Measurements from ENCODE around the gene ZNF581. TPM values are rescaled to one million over a fixed set of nuclear protein-coding genes. Genes with fewer than 3 reads are reported as not detected.

Gene ZNF581
- polyA plus RNA-seq, 1 of the 3 experiments (the other 2 are of a cell fraction) = 24.7 TPM

- peaks cover 24 to 32% of the 10 kb centered on the region in 2 experiments for H3K36me3 ChIP-seq (replicated peaks in 1 of 2; ENCODE audit: control insufficient read depth in 1 of 2, insufficient read depth in 2 of 2, low read length in 1 of 2)
- H3K4me2 ChIP-seq = no peak overlapping the region
- H3K9me3 ChIP-seq = no peaks in the 10 kb centered on the region
- 88% methylated on average over 15 of the region's 15 CpGs for WGBS (ENCODE audit: low lambda C conversion rate)
- POLR2A ChIA-PET = interaction anchor here (0.6 kb wide), 1 partner anchor 25 kb away, joined by 4 read pairs; no protein-coding TSS in a partner anchor
- H3K79me2 ChIP-seq (ENCODE audit: insufficient read depth) = peaks cover 67% of the 10 kb centered on the region
- no peak overlapping the region for H3K9ac ChIP-seq
- no peaks in the 10 kb centered on the region for H3K27me3 ChIP-seq (ENCODE audit: insufficient read depth)
- CTCF ChIA-PET = interaction anchor here (1.6 kb wide), 1 partner anchor 144 kb away, joined by 6 read pairs; no protein-coding TSS in a partner anchor
- no peaks in the 10 kb centered on the region for H3F3A ChIP-seq (replicated peaks; ENCODE audit: insufficient read depth)
- H3K4me3 ChIP-seq (ENCODE audit: low read depth in 2 of 2, low read length in 1 of 2) = no peak overlapping the region
- TF ChIP-seq ELF1 (IDR thresholded peaks at IDR 0.05) = no peak
- TF ChIP-seq USF2 (IDR thresholded peaks at IDR 0.05; ENCODE audit: borderline replicate concordance, low read depth, low read length) = no peak
- TF ChIP-seq USF1 (IDR thresholded peaks at IDR 0.05; ENCODE audit: borderline replicate concordance, low read depth) = no peak
- TF ChIP-seq FOXJ3 (CRISPR knock-in tag; IDR thresholded peaks at IDR 0.05) = no peak
- TF ChIP-seq TAF1 (IDR thresholded peaks at IDR 0.05; ENCODE audit: borderline replicate concordance, low read depth, low read length) = no peak
- peaks cover 53% of the 10 kb centered on the region for H4K20me1 ChIP-seq (ENCODE audit: insufficient read depth)
- H3K9me2 ChIP-seq = no peaks in the 10 kb centered on the region
- no peak overlapping the region for H2AFZ ChIP-seq (ENCODE audit: low read depth)
- no peak overlapping the region for H3K27ac ChIP-seq (ENCODE audit: low read depth in 2 of 2, low read length in 1 of 2)
- DNase-seq = peak; percentile 9
- peaks cover 0 to 5% of the 10 kb centered on the region in 2 experiments; a peak in 2 of 4 replicates for H3K4me1 ChIP-seq (ENCODE audit: control insufficient read depth in 1 of 2, insufficient read depth in 2 of 2, low read depth in 1 of 2, low read length in 1 of 2)
Observed at GRCh38 chr19:55611300-55611982, 32.0 kb upstream of the ZNF581 start.

GRCh38 chr19:55611983-55612645 lies 31.3 kb upstream of the ZNF581 start:
- Histone ChIP-seq H3K4me2 (no peak overlapping the region), H3K36me3 (replicated peaks in 1 of 2; ENCODE audit: control insufficient read depth in 1 of 2, insufficient read depth in 2 of 2, low read length in 1 of 2) (peaks cover 24 to 36% of the 10 kb centered on the region in 2 experiments), H3K4me1 (ENCODE audit: control insufficient read depth in 1 of 2, insufficient read depth in 2 of 2, low read depth in 1 of 2, low read length in 1 of 2) (no peaks in the 10 kb centered on the region; a peak in 1 of 4 replicates), H3K9me3 (no peaks in the 10 kb centered on the region), H3K9me2 (no peaks in the 10 kb centered on the region), H3K9ac (no peak overlapping the region), H3K27me3 (ENCODE audit: insufficient read depth) (no peaks in the 10 kb centered on the region), H3K79me2 (ENCODE audit: insufficient read depth) (peaks cover 60% of the 10 kb centered on the region), H3F3A (replicated peaks; ENCODE audit: insufficient read depth) (no peaks in the 10 kb centered on the region), H3K27ac (ENCODE audit: low read depth in 2 of 2, low read length in 1 of 2) (no peak overlapping the region), H4K20me1 (ENCODE audit: insufficient read depth) (peaks cover 46% of the 10 kb centered on the region), H2AFZ (ENCODE audit: low read depth) (no peak overlapping the region), H3K4me3 (ENCODE audit: low read depth in 2 of 2, low read length in 1 of 2) (no peak overlapping the region)
- ChIA-PET POLR2A (no interaction called here), CTCF (interaction anchor here (1.0 to 1.6 kb wide), 2 partner anchors 20 to 145 kb away, joined by 3 to 6 read pairs; no protein-coding TSS in a partner anchor)
- TF ChIP-seq TAF1 (IDR thresholded peaks at IDR 0.05; ENCODE audit: borderline replicate concordance, low read depth, low read length) = no peak
- no peak for TF ChIP-seq SIN3A (IDR thresholded peaks at IDR 0.05; ENCODE audit: borderline replicate concordance, low read depth, low read length)
- no peak for TF ChIP-seq PBX3 (IDR thresholded peaks at IDR 0.05)
- no peak for TF ChIP-seq MAX (IDR thresholded peaks at IDR 0.05; ENCODE audit: low read depth)
- TF ChIP-seq FOSL2 (IDR thresholded peaks at IDR 0.05; ENCODE audit: borderline replicate concordance, low read depth) = no peak
- no peak for TF ChIP-seq USF2 (IDR thresholded peaks at IDR 0.05; ENCODE audit: borderline replicate concordance, low read depth, low read length)
- no peak for TF ChIP-seq NRF1 (IDR thresholded peaks at IDR 0.05; ENCODE audit: low read depth, low read length)
- TF ChIP-seq EP300 (IDR thresholded peaks at IDR 0.05; ENCODE audit: borderline replicate concordance in 1 of 2, low read depth in 1 of 2, low read length in 1 of 2) = no peak
- TF ChIP-seq GATA2 (CRISPR knock-in tag; IDR thresholded peaks at IDR 0.05) = no peak
- TF ChIP-seq NFIC (IDR thresholded peaks at IDR 0.05; ENCODE audit: borderline replicate concordance) = no peak
- no peak for DNase-seq
- 93% methylated on average over 3 of the region's 3 CpGs for WGBS (ENCODE audit: low lambda C conversion rate)

All from SK-N-SH (cell line).